Calu3 (cell line): ENCODE measurements around the gene SLC22A5. TPM values are rescaled to one million over a fixed set of nuclear protein-coding genes. Genes with fewer than 3 reads are reported as not detected.

ENCODE experiments used
- BruUV-seq: library from RNA; stranded (reverse); fragments of 400-500 nt; replicated peaks from 2 replicates; lab custom pipeline; 2021; lab: Mats Ljungman, UMichigan
- CTCF ChIA-PET: fragments of 300-600 bp; sonication (Branson Sonifier 250); formaldehyde crosslinking; loops from one replicate; lab custom pipeline; 2022; ENCODE audit warnings: antibody characterized with exemption; lab: Charles Lee
- DNase-seq: peaks from one replicate; pipeline ENCODE4 v3.0.0; 2022
- H3K27ac Mint-ChIP-seq: one replicate; pipeline ENCODE4 v1.8.0; 2022; ENCODE audit warnings: mixed read lengths; ENCODE audit not compliant: unreplicated experiment
- H3K27me3 Mint-ChIP-seq: one replicate; pipeline ENCODE4 v1.8.0; 2022; ENCODE audit warnings: mixed read lengths; ENCODE audit not compliant: unreplicated experiment
- H3K36me3 Mint-ChIP-seq: one replicate; pipeline ENCODE4 v1.8.0; 2022; ENCODE audit warnings: mild to moderate bottlenecking, moderate library complexity, mixed read lengths; ENCODE audit not compliant: insufficient read depth, unreplicated experiment
- H3K4me1 Mint-ChIP-seq: one replicate; pipeline ENCODE4 v1.8.0; 2022; ENCODE audit warnings: mild to moderate bottlenecking, low read depth, mixed read lengths; ENCODE audit not compliant: unreplicated experiment
- H3K4me3 Mint-ChIP-seq: one replicate; pipeline ENCODE4 v1.8.0; 2022; ENCODE audit warnings: mild to moderate bottlenecking, low read depth, moderate library complexity, mixed read lengths; ENCODE audit not compliant: unreplicated experiment
- H3K9me3 Mint-ChIP-seq: one replicate; pipeline ENCODE4 v1.8.0; 2022; ENCODE audit warnings: low read depth, mixed read lengths; ENCODE audit not compliant: unreplicated experiment
- intact Hi-C: fragments of 100-400 bp; cut with micrococcal nuclease; formaldehyde crosslinking; loops from one replicate; pipeline ENCODE4 v1.10.0; 2022; ENCODE audit not compliant: unreplicated experiment
- total RNA-seq: library from RNA; stranded (reverse); gene quantifications from 2 replicates; pipeline ENCODE4 v1.2.3, GENCODE V29; 2022
- TF ChIP-seq, protein P1 (sequence below): fragments of 200-600 bp; IDR thresholded peaks from one replicate; pipeline ENCODE4 v1.8.0; 2022; ENCODE audit warnings: antibody characterized with exemption; ENCODE audit not compliant: unreplicated experiment

Gene SLC22A5
- total RNA-seq, 1 experiment from 2014 or later: 24.6 TPM

DNA sequence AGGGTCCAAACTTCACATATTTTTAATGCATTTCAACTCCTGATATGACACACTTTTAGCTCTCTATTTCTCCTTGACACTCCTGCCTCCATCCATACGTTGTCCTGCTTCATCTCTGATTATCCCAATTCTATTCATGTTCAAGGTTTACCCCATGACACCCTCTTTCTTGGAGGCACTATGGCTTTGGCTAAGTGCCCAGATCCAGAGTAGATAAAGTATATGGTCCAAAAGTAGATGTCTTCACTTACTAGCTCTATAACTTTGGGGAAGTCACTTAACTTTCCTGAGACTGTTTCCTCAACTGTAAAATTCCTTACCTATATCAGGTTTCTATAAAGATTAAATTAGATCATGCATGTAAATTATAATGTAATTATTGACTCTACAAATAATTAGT, 36.1 kb downstream of the SLC22A5 start:
- Mint-ChIP-seq H3K4me1 (peaks cover 19% of the 10 kb centered on the region), H3K9me3 (peaks cover 2% of the 10 kb centered on the region), H3K36me3 (peaks cover 7% of the 10 kb centered on the region), H3K27me3 (no peaks in the 10 kb centered on the region), H3K27ac (no peak overlapping the region), H3K4me3 (no peak overlapping the region)
- no TSS peak for BruUV-seq
- TF ChIP-seq, protein P1, sequence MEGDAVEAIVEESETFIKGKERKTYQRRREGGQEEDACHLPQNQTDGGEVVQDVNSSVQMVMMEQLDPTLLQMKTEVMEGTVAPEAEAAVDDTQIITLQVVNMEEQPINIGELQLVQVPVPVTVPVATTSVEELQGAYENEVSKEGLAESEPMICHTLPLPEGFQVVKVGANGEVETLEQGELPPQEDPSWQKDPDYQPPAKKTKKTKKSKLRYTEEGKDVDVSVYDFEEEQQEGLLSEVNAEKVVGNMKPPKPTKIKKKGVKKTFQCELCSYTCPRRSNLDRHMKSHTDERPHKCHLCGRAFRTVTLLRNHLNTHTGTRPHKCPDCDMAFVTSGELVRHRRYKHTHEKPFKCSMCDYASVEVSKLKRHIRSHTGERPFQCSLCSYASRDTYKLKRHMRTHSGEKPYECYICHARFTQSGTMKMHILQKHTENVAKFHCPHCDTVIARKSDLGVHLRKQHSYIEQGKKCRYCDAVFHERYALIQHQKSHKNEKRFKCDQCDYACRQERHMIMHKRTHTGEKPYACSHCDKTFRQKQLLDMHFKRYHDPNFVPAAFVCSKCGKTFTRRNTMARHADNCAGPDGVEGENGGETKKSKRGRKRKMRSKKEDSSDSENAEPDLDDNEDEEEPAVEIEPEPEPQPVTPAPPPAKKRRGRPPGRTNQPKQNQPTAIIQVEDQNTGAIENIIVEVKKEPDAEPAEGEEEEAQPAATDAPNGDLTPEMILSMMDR: no peak
- no peak for DNase-seq
- intact Hi-C loops: no loop called here
- CTCF ChIA-PET: interaction anchor here (0.6 kb wide), 1 partner anchor 111 kb away, joined by 3 read pairs; the partner anchor contains the start of gene SLC22A4

DNA sequence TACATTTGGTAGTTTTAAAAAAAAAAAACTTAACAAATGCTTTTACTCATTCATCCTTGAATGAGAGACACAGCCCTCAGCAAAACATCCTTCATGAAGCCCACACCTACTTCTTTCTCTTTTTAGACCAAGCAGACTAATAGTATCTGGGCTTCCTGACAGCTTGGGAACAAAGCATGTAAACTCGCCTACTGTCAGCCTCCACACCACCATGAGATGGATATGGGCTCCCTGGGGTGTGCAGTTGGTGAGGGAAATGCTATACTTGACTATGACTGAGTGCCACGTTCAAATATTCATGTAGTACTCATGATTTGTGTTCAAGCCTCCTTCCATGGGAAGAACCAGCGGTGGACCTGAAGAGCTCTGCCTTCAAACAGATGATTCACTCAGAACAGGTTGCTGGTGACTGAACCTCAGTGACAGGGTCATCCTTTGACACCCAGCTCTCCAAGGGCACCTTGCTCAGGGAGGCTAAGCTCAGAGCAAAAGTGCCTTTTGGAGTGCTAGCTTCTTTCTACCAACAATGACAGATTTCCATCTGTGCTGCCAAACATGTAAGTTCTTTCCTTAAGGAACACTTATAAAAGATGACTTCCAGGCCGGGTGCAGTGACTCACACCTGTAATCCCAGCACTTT, 36.8 kb downstream of the SLC22A5 start:
- no peaks in the 10 kb centered on the region for H3K27me3 Mint-ChIP-seq
- H3K4me1 Mint-ChIP-seq: peaks cover 22% of the 10 kb centered on the region
- no TSS peak for BruUV-seq
- TF ChIP-seq, protein P1: no peak
- no peaks in the 10 kb centered on the region for H3K9me3 Mint-ChIP-seq
- CTCF ChIA-PET: interaction anchor here (0.6 kb wide), 1 partner anchor 1092 kb away, joined by 3 read pairs; no protein-coding TSS in a partner anchor
- intact Hi-C loops: no loop called here
- no peak for DNase-seq
- no peak overlapping the region for H3K27ac Mint-ChIP-seq
- H3K4me3 Mint-ChIP-seq: no peak overlapping the region
- H3K36me3 Mint-ChIP-seq: peaks cover 13% of the 10 kb centered on the region

- BruUV-seq: no TSS peak
- CTCF ChIA-PET: interaction anchor here (0.5 to 0.7 kb wide), 2 partner anchors 58 to 381 kb away, joined by 4 to 8 read pairs; no protein-coding TSS in a partner anchor
- H3K4me3 Mint-ChIP-seq: no peak overlapping the region
- intact Hi-C loops: no loop called here
- H3K27me3 Mint-ChIP-seq: no peaks in the 10 kb centered on the region
- no peak for DNase-seq
- TF ChIP-seq, protein P1: no peak
- H3K4me1 Mint-ChIP-seq: peaks cover 39% of the 10 kb centered on the region
- no peak overlapping the region for H3K27ac Mint-ChIP-seq
- H3K36me3 Mint-ChIP-seq: peaks cover 20% of the 10 kb centered on the region
- no peaks in the 10 kb centered on the region for H3K9me3 Mint-ChIP-seq
Measured at GRCh38 chr5:132407970-132408369, 38.5 kb downstream of the SLC22A5 start.

- H3K4me1 Mint-ChIP-seq: peaks cover 44% of the 10 kb centered on the region
- intact Hi-C loops: no loop called here
- no peak overlapping the region for H3K4me3 Mint-ChIP-seq
- peaks cover 20% of the 10 kb centered on the region for H3K36me3 Mint-ChIP-seq
- TF ChIP-seq, protein P1: no peak
- no TSS peak for BruUV-seq
- DNase-seq: no peak
- CTCF ChIA-PET: interaction anchor here (0.5 to 0.7 kb wide), 3 partner anchors 58 to 603 kb away, joined by 3 to 8 read pairs (median 4); no protein-coding TSS in a partner anchor
- no peaks in the 10 kb centered on the region for H3K9me3 Mint-ChIP-seq
- H3K27ac Mint-ChIP-seq: no peak overlapping the region
- no peaks in the 10 kb centered on the region for H3K27me3 Mint-ChIP-seq
Measured at GRCh38 chr5:132408456-132408855, 38.9 kb downstream of the SLC22A5 start.
